SU-DHL-6 (cell line): ENCODE results near the gene PFKL.

ENCODE experiments used
- H2AFZ ChIP-seq: fragments of 200-600 bp; sonication (generic); 2 replicates; pipeline ENCODE4 v1.6.1; 2014; ENCODE audit warnings: low read depth, mild to moderate bottlenecking, moderate library complexity, mixed read lengths, antibody characterized with exemption, low read length; ENCODE audit not compliant: severe bottlenecking
- H3F3A ChIP-seq: fragments of 200-600 bp; shearing (Covaris generic); 2 replicates; pipeline ENCODE4 v1.6.0; 2016; ENCODE audit warnings: antibody characterized with exemption, mild to moderate bottlenecking; ENCODE audit not compliant: insufficient read depth
- H3K27ac ChIP-seq: fragments of 200-600 bp; sonication (generic); 2 replicates; pipeline ENCODE4 v1.5.1; 2016; ENCODE audit warnings: low read depth, mild to moderate bottlenecking, low read length, moderate library complexity, mixed read lengths
- H3K27me3 ChIP-seq: fragments of 200-600 bp; sonication (generic), shearing (Covaris generic); 2 replicates; pipeline ENCODE4 v1.6.0; 2014; ENCODE audit warnings: mild to moderate bottlenecking, low read length
- H3K36me3 ChIP-seq: fragments of 200-600 bp; sonication (generic); 2 replicates; pipeline ENCODE4 v1.6.1; 2014; ENCODE audit warnings: mild to moderate bottlenecking, low read length, mixed read lengths
- H3K4me2 ChIP-seq: fragments of 300-600, 200-600 bp; shearing (Covaris generic), sonication (generic); 2 replicates; pipeline ENCODE4 v1.6.0; 2014; ENCODE audit warnings: low read length, low read depth, mild to moderate bottlenecking; ENCODE audit not compliant: poor library complexity, severe bottlenecking
- H3K4me3 ChIP-seq: fragments of 200-600 bp; sonication (generic); 2 replicates; pipeline ENCODE4 v1.5.1; 2014; ENCODE audit warnings: antibody characterized with exemption, low read length, mild to moderate bottlenecking, mixed read lengths; ENCODE audit not compliant: insufficient read depth, poor library complexity, severe bottlenecking
- H3K79me2 ChIP-seq: fragments of 200-600 bp; sonication (generic); 2 replicates; pipeline ENCODE4 v1.6.1; 2014; ENCODE audit warnings: mild to moderate bottlenecking, low read length, moderate library complexity; ENCODE audit not compliant: insufficient read depth
- H3K9ac ChIP-seq: fragments of 200-600 bp; sonication (generic); 2 replicates; pipeline ENCODE4 v1.7.0; 2014; ENCODE audit warnings: mild to moderate bottlenecking, low read length
- H3K9me2 ChIP-seq: fragments of 200-600 bp; sonication (generic); replicated peaks from 2 replicates; pipeline ENCODE4 v1.6.1; 2014; ENCODE audit warnings: low read length; ENCODE audit not compliant: insufficient read depth
- H3K9me3 ChIP-seq: fragments of 200-600 bp; sonication (generic); 2 replicates; pipeline ENCODE4 v1.6.1; 2014; ENCODE audit warnings: low read length, mixed read lengths; ENCODE audit not compliant: insufficient read depth
- H4K20me1 ChIP-seq: fragments of 200-600 bp; sonication (generic); 2 replicates; pipeline ENCODE4 v1.6.1; 2014; ENCODE audit warnings: low read depth, mild to moderate bottlenecking, antibody characterized with exemption, low read length, moderate library complexity, mixed read lengths
- EZH2phosphoT487 ChIP-seq: fragments of 200-600 bp; sonication (generic), shearing (Covaris generic); conservative IDR thresholded peaks from 2 replicates; pipeline ENCODE4 v1.6.1; 2018; ENCODE audit warnings: mild to moderate bottlenecking, antibody characterized with exemption, low read length, moderate library complexity, mixed read lengths
- TF ChIP-seq, protein P1 (sequence below): fragments of 200-600 bp; sonication (generic); IDR thresholded peaks from one replicate; pipeline ENCODE4 v1.5.1; 2017; ENCODE audit warnings: antibody characterized with exemption, mild to moderate bottlenecking, low read length, moderate library complexity; ENCODE audit not compliant: insufficient read depth, poor library complexity, severe bottlenecking

Gene PFKL

DNA sequence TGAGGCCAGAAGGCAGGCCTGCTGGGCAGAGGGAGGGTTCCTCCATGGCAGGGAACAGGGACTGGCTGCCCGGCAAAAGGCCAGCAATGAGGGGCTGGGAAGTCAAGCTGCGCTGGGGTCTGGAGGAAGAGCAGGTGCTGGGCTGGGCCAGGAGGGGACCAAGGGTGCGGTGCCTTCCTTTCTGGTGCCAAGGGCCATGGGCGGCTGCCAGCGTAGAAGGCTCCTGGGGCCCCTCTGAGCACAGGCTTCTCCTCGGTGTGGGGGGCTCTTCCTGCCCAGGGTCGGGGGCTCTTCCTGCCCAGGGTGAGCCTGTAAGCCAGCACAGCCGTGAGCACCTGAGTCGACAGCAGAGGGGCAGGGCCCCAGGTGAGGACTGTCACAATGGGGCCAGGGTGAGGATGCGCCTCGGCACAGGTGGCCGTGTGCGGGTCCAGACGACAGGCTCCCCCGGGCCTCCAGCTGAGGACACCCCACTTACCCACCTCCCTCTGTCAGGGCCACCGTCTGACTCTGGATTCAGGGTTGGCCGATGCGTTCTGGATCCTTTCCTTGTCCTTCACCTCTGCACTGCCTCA, 27.5 kb upstream of the PFKL start:
- Histone ChIP-seq H3K9ac (no peak overlapping the region), H3K27me3 (no peaks in the 10 kb centered on the region), H3K36me3 (no peaks in the 10 kb centered on the region), H2AFZ (no peak overlapping the region), H3K9me2 (no peaks in the 10 kb centered on the region), H3F3A (no peaks in the 10 kb centered on the region), H3K27ac (no peak overlapping the region), H4K20me1 (no peaks in the 10 kb centered on the region), H3K4me2 (no peak overlapping the region), H3K9me3 (no peaks in the 10 kb centered on the region), H3K4me3 (no peak overlapping the region), H3K79me2 (no peaks in the 10 kb centered on the region)
- TF ChIP-seq, protein P1, sequence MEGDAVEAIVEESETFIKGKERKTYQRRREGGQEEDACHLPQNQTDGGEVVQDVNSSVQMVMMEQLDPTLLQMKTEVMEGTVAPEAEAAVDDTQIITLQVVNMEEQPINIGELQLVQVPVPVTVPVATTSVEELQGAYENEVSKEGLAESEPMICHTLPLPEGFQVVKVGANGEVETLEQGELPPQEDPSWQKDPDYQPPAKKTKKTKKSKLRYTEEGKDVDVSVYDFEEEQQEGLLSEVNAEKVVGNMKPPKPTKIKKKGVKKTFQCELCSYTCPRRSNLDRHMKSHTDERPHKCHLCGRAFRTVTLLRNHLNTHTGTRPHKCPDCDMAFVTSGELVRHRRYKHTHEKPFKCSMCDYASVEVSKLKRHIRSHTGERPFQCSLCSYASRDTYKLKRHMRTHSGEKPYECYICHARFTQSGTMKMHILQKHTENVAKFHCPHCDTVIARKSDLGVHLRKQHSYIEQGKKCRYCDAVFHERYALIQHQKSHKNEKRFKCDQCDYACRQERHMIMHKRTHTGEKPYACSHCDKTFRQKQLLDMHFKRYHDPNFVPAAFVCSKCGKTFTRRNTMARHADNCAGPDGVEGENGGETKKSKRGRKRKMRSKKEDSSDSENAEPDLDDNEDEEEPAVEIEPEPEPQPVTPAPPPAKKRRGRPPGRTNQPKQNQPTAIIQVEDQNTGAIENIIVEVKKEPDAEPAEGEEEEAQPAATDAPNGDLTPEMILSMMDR: no peak
- TF ChIP-seq EZH2phosphoT487: no peak

DNA sequence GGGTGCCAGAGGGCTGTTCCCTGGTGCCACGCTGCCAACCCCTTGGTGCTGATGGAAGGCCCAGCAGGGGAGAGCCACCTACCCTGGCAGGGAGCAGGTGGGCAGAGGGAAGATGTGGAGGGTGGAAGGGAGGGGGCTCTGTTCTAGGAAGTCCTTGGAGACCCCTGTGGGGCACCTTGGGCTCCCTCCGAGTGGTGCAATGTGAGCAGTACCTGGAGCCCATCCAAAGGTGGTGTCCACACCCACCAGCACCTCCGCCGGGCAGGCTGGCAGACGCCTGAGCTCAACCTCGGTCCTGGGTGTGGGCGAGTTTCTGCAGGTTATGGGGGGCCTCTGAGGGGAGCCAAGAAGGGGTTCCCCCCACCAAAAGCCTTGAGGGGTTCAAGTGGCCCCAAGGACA, 26.8 kb upstream of the PFKL start:
- H3K9me2 ChIP-seq: no peaks in the 10 kb centered on the region
- no peaks in the 10 kb centered on the region for H3K36me3 ChIP-seq
- H3K9ac ChIP-seq: no peak overlapping the region
- H3K4me3 ChIP-seq: no peak overlapping the region
- H3K27ac ChIP-seq: no peak overlapping the region
- no peaks in the 10 kb centered on the region for H4K20me1 ChIP-seq
- H3K27me3 ChIP-seq: no peaks in the 10 kb centered on the region
- no peak overlapping the region for H3K4me2 ChIP-seq
- TF ChIP-seq EZH2phosphoT487: no peak
- TF ChIP-seq, protein P1: no peak
- no peaks in the 10 kb centered on the region for H3F3A ChIP-seq
- H2AFZ ChIP-seq: no peak overlapping the region
- no peaks in the 10 kb centered on the region for H3K9me3 ChIP-seq
- no peaks in the 10 kb centered on the region for H3K79me2 ChIP-seq

DNA sequence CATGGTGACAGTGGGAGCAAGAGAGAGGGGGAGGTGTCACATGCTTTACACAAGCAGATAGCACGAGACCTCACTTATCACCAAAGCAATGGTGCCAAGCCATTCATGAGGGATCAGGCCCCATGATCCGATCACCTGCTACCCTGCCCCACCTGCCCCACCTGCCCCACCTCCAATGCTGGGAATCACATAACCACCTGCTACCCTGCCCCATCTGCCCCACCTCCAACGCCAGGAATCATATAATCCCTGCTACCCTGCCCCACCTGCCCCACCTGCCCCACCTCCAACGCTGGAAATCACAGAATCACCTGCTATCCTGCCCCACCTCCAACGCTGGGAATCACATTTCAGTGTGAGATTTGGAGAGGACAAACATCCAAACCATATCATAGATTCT, 24.8 kb upstream of the PFKL start:
- Histone ChIP-seq H2AFZ (no peak overlapping the region), H3K4me2 (no peak overlapping the region), H3K36me3 (no peaks in the 10 kb centered on the region), H3K27ac (no peak overlapping the region), H3K9me2 (no peaks in the 10 kb centered on the region), H3K4me3 (no peak overlapping the region), H3K79me2 (no peaks in the 10 kb centered on the region), H3K9me3 (no peaks in the 10 kb centered on the region), H3F3A (no peaks in the 10 kb centered on the region), H3K27me3 (no peaks in the 10 kb centered on the region), H3K9ac (no peak overlapping the region), H4K20me1 (no peaks in the 10 kb centered on the region)
- TF ChIP-seq EZH2phosphoT487: no peak
- TF ChIP-seq, protein P1: no peak
